SU-DHL-6 (cell line): Measurements from ENCODE around the gene CNTF.
"Not testable (repeated sequence)": the region's sequence is repeated elsewhere in the genome, so short reads cannot be mapped to it uniquely, and the experiment has no call there.

Experiments
- CTCF ChIP-seq: fragments of 200-600 bp; sonication (generic); IDR thresholded peaks from one replicate; pipeline ENCODE4 v1.5.1; 2017; ENCODE audit warnings: antibody characterized with exemption, mild to moderate bottlenecking, low read length, moderate library complexity; ENCODE audit not compliant: insufficient read depth, poor library complexity, severe bottlenecking
- EZH2phosphoT487 ChIP-seq: fragments of 200-600 bp; sonication (generic), shearing (Covaris generic); conservative IDR thresholded peaks from 2 replicates; pipeline ENCODE4 v1.6.1; 2018; ENCODE audit warnings: mild to moderate bottlenecking, antibody characterized with exemption, low read length, moderate library complexity, mixed read lengths

- not testable (repeated sequence) for TF ChIP-seq CTCF, EZH2phosphoT487
These were observed 49.6 kb upstream of the CNTF start for GRCh38 chr11:58572906-58573305.
